HG03354 (cell line): ENCODE results near the gene FIG4.
"Not testable (repeated sequence)": the region's sequence is repeated elsewhere in the genome, so short reads cannot be mapped to it uniquely, and the experiment has no call there.

Experiments
- ATAC-seq: cut with Tn5 transposase; IDR thresholded peaks from one replicate; pipeline ENCODE4 v1.9.1; 2021; ENCODE audit warnings: mild to moderate bottlenecking; ENCODE audit not compliant: unreplicated experiment, poor library complexity, severe bottlenecking

Gene FIG4

DNA sequence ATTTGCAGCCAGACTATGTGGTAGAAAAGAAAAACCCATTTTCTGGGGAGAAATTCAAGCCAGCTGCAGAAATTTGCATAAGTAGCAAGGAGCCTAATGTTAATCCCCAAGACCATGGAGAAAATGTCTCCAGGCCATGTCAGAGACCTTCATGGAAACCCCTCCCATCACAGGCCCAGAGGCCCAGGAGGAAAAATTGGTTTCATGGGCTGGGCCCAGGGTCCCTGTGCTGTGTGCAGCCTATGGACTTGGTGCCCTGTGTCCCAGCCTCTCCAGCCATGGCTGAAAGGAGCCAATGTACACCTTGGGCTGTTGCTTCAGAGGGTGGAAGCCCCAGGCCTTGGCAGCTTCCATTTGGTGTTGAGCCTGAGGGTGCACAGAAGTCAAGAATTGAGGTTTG is 140.3 kb downstream of the FIG4 start:
- not testable (repeated sequence) for ATAC-seq

DNA sequence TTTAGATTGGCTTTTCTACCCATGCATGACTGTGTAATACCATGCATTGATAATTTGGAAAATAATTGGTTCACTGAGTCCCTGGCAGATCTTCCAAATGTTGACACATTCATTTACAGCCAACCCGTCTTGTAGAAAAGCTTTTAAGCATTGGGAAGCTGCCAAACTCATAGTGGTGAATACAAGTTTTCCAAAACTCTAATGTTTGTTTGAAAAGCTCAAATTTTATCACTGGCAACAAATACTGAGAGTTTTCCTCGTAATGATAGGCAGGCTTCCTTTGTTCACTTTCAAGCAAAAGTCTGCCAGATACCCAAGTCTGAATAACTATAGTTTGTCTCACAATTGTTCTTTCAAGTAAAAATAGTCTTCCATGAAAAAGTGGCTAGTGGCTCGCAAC is 143.0 kb downstream of the FIG4 start:
- no peak for ATAC-seq

DNA sequence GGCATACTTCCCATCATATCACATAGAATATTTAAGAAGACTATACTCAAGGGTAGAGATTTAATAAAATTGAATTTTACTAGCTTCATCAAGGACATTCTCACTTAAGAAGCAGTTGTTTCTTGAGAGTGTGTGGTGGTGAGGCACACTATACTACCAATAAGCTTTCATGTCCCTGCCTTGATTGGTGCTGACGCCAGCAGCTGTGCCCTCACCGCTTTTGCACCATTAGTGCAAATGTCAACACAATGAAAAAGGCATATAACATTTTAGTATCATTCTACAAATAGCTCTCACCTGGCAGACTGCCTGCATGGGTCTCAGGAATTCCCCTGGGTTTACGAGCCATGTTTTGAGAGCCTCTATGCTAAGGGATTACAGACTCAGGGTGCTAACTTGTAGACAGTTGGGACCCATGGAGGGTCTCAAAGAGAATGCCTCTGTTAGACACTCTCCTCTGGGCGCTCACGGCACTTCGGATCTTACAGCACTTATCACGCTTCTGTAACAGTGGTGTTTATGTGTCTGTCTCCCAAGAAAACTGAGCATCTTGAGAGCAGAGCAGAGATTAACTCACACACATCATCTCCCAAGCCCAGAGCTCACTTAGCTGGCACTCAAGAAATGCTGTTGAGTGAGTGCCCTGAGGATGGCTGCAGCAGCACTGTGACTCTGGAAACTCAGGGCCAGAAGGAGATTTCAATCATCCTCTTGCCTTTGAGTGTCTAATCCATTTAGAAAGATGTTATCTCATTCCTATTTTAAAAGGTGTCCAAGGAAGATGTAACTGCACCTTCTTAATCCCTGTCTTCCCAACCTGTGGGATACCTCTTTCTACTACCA is 143.7 kb downstream of the FIG4 start:
- ATAC-seq = no peak

DNA sequence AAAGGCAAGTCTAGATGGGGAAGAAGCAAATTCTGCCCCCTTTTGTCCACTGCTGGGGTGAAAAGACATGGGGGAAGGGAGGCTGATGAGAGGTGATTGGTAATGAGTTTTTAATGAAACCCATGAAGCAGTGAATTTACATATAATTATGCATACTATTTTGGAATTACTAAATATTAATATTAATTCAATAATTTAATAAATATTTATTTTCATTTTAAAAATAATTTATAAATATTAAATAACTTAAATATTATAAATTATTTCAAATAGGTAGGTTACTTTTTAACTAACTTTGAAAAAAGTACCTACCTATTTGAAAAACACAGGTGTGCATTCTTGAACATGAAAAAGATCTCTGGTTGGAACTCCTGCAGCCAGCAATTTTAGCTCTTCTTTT is 148.9 kb downstream of the FIG4 start:
- ATAC-seq = no peak

DNA sequence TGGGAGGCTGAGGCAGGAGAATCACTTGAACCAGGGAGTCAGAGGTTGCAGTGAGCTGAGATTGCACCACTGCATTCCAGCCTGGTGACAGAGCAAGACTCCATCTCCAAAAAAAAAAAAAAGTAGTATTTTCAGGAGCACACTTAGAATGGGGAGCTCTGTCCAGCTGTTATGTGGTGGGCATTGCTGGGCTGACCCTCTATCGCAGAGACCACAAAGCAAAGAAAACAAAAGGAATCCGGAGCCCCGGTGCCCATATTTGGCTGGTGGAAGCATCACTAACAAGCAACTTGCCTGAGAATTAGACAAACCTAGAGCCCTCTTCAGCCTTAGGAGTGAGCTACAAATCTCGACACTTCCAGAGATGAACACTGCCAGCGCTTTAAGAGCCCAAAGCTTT is 149.7 kb downstream of the FIG4 start:
- no peak for ATAC-seq

DNA sequence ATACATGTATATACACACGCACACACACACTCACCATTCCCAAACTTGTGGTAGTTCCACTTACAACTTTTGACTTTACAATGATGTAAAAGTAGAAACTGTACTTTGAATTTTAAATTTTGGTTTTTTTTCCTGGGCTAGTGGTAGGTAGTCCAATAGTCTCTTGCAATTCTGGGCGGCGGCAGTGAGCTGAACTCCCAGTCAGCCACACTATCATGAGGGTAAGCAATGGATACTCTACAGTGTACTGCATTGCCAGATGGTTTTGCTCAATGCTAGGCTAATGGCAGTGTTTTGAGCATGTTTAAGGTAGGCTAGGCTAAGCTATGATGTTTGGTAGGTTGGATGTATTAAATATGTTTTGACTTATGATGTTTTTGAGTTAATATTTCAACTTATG is 150.8 kb downstream of the FIG4 start:
- no peak for ATAC-seq

DNA sequence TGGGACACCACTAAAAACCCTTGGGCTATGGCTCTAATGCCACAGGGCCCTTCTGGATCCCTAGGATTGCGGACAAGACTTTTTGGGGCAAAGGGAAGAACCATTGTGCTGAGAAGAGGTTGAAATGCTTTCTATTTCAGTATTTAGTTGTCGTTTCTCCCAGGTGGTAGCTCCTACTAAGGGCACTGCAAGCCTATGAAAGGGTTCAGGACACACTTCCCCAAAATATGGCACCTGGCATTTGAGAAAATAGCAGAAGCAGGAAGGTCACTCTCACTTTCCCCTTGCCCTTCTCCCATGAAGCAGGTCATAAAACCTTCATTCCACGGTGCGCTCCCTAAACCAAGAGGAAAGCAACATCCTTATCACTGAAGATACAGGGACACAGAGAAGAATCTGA is 161.6 kb downstream of the FIG4 start:
- no peak for ATAC-seq

DNA sequence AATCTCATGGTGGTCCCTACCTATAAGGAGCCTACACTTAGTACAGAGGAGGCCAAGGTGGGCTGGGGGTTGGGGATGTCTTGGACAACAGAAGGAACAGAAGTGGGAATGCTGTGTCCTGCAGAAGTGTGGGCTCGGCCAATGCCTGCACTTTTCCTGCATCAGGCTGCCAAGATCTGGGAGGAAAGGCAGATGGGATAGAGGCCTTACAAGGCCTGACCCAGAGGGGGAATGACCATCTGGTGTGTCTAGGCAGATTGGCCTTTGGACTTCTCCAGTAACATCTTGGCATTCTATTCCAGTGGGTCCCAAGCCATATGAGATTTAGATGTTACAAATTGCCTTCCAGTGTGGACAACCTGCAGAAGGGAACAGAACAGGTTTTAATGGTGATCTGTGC is 162.3 kb downstream of the FIG4 start:
- ATAC-seq = no peak

DNA sequence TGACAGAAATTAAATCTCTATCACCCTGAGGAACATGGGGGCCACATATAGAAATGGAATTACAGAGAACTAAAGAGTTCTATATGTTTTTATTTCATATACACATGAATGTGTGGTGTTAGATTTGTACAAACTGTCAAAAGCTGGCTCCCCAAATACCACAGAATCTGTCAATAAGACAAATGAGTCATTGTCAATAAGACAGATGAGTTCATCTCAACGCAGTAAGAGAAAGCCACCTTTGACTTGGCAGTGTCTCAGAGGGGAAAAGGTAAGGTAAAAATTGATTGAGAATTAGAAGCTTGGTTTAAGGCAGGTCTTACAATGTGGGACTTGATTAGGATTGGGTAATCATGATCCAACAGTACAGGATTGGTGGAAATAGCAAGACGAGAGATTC is 162.9 kb downstream of the FIG4 start:
- no peak for ATAC-seq

DNA sequence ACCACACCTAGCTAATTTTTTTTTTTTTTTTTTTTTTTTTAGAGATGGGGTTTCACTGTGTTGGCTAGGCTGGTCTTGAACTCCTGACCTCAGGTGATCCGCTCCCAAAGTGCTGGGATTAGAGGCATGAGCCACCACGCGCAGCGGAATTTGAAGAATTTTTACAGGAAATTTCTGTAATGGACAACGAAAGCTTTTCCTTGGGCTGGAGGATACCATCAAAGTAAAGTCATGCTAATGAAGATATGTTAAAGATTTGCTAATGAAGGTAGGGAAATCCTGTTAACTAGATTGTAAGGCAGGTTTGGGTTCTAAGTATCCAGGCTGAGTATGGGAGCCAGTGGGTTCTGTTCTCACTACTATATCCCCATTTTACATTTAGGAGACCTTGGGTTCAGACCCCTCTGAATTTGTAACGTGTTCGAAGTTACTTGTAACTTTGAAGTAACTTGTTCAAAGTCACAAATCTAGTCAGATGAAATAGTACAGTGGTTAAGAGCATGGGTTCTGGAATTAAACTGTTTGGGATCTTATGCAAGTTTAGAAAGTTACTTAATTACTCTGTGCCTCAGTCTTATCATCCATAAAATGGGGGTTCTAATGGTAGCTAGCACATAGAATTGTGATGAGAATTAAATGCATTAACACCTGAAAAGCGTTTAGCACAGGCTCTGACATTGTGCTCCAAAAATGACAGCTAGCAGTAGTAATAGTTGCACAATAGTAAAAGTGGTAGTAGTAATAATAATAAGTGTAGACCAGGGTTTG is 163.6 kb downstream of the FIG4 start:
- no peak for ATAC-seq

DNA sequence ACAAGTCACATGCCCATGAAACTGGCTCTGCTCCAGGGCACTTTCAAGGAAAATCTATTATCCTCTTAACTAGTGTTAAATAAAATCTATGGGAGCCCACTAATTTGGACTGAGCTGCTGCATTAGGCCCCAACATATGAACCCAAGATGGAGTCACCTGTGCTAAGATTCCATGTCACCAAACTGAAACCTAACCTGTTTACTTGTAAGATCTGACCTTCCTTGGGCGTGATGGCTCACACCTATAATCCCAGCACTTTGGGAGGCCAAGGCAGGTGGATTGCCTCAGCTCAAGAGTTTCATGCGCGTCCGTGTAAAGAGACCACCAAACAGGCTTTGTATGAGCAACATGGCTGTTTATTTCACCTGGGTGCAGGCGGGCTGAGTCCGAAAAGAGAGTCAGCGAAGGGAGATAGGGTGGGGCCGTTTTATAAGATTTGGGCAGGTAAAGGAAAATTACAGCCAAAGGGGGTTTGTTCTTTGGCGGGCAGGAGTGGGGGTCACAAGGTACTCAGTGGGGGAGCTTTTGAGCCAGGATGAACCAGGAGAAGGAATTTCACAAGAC is 164.5 kb downstream of the FIG4 start:
- not testable (repeated sequence) for ATAC-seq

DNA sequence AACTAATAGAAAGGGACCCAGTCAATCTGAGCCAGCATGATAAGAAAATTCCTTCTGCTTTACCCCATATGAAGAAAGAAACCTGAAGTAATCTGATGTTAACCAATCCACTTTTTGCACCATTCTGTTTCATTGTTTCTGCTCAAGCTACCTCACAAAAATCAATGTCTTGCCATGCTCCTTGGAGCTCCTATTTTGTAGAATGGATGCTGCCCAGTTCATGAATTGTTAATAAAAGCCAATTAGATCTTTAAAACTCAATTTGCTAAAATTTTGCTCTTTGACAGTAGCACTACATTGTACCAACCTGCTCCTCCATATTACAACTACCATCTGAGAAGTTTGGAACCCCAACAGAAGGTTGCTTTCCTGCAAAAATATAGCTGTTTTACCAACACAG is 170.8 kb downstream of the FIG4 start:
- ATAC-seq = no peak

DNA sequence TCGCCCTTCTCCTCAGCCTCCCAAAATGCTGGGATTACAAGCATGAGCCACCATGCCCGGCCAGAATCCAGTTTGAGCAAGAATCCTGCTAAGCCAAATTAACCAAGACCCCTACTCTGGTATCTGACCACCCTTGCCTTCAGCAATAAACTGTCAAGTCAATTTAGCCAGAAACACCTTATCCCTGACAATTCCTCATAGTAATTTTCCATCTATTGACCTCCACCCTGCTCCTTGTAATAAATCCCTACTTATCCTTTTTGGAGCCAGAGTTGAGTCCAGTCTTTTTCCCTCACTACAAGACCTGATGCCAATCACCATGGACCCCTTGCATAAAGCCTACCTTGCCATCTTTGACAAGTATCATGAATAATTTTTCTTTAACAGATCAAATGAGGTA is 173.0 kb downstream of the FIG4 start:
- no peak for ATAC-seq

DNA sequence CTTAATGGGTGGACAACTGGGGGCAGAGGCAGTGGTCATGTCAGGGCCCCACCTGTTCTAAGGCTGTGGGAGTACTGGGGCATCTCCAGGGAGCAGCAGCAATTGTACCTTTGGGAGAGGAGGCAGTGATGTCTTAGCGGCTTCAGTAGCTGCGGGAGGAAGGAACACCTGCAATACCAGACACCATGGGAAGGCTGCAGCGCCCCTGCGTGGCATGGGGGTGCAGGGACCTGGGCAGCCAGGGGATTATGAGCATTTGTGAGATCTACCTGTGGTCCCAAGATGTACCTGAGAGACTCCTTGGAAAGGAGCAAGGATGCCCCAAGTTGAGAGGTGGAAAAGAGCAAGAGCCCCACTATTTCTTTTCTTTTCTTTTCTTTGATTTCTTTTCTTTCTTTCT is 174.9 kb downstream of the FIG4 start:
- ATAC-seq = no peak

DNA sequence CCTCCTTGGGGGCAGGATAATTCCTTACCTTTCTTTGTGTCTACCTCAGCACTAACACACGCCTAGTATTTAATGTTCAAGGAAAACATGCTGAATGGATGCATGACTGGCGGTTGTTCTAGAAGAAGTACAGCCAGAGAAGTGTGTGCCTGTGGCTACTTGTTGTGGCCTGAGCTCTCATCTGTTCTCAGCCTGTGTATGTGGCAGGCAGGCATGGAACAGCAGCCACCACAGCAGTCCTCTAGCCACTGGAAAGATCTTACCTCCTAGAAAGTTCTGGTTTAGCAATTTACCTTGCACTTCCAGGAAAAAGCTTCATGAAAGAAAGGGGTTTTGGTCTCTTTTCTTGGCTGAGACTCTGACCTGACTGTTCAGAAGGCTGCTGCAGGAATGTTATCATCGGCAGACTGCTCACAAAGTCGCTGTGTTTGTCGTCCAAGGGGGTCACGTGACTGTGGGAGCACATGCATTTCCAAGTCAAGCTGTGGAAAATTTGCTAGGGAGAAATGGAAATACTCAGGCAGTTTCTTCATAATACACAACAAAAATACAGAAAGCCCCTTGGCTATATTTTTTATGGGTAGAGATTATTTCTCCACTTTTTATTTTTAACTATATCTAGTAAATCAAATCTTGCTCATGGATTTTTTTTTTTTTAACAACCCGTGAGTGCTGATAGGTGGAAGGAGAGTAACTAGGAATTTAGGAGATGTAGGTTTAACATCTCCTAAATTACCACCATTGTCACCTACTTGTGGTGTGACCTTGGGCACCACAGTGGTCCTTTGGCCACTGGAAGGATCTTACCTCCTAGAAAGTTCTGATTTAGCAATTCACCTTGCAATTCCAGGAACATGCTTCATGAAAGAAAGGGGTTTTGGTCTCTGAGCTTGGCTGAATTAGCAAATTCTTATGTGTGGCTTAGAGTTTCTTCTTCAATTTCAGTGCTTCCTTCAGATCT is 176.2 kb downstream of the FIG4 start:
- no peak for ATAC-seq

DNA sequence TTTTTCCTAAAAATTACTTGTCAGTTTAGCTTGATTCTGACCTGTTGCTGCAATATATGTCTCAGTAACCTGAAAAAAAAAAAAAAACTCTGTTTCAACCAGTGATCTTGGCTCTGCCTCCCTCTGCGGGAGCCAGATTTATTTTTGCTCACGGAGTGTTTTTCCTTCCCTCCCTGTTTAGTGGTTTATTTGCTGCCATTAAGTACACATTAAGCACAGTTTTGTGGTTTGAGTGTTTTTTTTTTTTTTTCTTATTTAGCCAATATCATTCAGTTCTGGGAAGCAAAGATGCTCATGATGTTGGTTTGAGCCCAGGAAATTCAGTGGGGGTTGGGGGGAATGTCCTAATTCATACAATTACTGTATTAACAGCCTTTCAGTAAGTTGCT is 176.9 kb downstream of the FIG4 start:
- no peak for ATAC-seq

DNA sequence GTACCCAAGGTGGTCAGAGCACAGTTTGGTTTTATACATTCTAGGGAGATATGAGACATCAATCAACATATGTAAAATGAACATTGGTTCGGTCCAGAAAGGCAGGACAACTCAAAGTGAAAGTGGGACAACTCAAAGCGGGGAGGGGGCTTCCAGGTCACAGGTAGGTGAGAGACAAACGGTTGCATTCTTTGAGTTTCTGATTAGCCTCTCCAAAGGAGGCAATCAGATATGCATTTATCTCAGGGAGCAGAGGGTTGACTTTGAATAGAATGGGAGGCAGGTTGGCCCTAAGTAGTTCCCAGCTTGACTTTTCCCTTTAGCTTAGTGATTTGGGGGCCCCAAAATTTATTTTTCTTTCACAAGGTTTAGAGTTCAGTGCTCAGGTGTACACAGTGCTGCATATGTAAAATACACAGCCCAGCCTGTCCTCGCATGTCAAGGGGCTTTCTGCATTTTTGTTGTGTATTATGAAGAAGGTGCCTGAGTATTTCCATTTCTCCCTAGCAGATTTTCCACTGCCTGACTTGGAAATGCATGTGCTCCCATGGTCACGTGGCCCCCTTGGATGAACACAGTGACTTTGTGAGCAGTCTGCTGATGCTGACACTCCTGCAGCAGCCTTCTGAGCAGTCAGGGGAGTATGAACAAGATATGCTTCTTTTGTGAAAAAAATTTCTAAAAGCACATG is 178.4 kb downstream of the FIG4 start:
- ATAC-seq = not testable (repeated sequence)

DNA sequence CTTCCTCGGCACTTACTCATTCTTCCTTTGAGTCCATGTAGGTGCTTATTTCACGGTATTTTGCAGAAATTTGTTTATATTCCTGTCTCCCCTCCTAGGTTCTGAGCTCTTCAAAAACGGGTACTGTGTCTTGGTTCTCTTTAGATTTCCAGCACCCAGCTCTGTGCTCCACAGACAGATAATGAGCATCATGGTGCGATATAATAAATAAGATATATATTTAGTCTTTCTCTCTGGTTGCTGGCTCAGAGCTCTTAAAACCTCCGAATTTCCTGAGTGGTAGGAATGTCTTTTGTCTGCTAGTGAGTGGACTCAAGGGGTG is 179.0 kb downstream of the FIG4 start:
- no peak for ATAC-seq

DNA sequence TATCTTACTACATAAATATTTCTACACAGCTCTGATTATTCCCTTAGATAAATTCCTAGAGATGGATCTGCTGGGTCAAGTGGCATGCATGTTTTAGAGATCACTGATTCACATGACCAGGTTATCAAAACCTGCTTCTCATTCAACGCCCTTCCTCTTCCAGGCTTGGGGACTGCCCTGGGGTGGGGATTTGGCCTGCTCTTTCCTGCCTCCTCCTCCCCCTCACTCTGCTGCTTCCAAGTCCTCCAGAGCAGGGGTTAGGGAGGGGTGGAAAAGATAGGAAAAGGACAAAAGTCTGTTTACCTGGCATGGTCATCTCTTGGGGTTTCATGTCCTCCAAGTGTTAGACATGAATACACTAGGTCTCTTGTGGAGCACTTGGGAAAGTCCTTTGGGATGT is 181.5 kb downstream of the FIG4 start:
- ATAC-seq = no peak
